ENCODE measurements around the gene GAS2L2.
"Not testable (repeated sequence)": the region's sequence is repeated elsewhere in the genome, so short reads cannot be mapped to it uniquely, and the experiment has no call there.

GAS2L2 gene

DNA sequence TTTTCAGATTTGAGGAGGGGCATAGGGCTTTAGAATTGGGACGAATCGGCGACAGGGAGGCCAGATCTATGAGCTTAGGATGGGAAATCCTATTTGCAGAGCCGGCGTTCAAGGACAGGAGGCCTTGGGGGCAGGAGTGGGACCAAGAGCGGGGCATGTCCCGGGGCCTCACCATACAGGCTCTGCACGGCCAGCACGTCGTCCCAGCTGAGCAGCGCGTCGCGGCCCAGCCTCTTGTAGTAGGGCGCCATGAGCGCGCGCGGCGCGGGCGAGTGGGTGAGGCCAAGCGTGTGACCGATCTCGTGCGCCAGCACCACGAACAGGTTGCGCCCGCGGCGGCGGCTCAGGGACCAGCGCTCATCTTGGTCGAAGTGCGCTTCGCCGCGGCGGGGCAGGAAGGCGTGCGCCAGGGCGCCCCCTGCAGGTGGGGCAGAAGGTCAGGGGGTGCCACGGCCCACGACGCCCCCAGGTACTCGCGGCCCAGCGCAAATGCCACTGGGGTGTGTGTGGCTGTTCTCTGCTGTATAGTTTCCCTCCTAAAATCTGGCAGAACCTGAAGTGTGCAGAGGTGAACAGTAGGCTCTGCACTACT lies 17.0 kb upstream of the GAS2L2 start:
- DNase-seq = no peak

- DNase-seq = no peak
Measured at GRCh38 chr17:35768797-35769196, 15.8 kb upstream of the GAS2L2 start.

GRCh38 chr17:35766903-35767510 lies 14.0 kb upstream of the GAS2L2 start:
- DNase-seq = no peak

DNA sequence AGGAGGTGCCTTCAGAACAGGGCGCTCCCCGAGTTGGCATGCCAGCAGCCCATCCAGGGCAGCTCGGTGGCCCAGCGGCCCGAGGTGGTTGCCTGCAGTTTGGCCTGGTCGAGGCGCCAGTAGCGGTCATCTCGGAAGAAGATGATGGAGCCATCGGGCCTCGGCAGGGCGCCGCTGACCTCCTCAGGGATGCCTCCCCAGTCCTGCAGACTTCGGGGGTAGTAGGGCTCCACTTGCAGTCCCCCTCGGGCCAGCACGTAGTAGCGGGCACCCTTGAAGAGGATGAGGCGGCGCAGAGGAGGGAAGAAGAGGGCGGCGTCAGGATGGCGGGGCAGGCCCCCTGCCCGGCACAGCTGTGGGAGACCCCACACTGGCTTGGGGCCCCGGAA lies 13.4 kb upstream of the GAS2L2 start:
- DNase-seq = no peak

- no peak for DNase-seq
Measured at GRCh38 chr17:35765756-35766488, 12.9 kb upstream of the GAS2L2 start.

- DNase-seq = no peak
Measured at GRCh38 chr17:35765086-35765710, 12.2 kb upstream of the GAS2L2 start.

- DNase-seq = peak; percentile 78
Measured at GRCh38 chr17:35764123-35764991, 11.3 kb upstream of the GAS2L2 start.

- no peak for DNase-seq
Measured at GRCh38 chr17:35763767-35764122, 10.7 kb upstream of the GAS2L2 start.

GRCh38 chr17:35761601-35762000 lies 8.6 kb upstream of the GAS2L2 start:
- DNase-seq = no peak

DNA sequence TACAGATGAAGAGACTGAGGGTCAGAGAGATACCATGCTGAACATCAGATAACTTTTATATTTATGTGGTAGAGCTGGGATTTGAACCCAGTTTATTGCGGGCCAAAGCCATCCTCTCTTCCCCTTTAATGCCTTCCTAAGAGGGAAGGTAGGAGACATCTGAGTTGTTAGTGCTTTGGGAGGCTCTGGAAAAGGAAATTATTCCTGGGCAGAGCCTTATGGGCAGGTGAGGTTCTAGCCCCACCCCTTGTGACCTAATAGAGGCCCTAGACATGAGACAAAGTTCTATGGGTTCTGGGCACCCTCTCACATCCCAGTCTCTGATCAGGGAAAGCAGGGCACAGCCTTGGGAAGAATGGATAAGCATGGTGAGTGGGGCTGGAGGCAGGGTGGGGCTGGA lies 7.5 kb upstream of the GAS2L2 start, which contains the start of gene C17orf50:
TSS of gene C17orf50 (plus strand) at position 301 of the 400 bp plus-strand sequence. CDS start at position 356, 55 bp downstream.
- no peak for DNase-seq

DNA sequence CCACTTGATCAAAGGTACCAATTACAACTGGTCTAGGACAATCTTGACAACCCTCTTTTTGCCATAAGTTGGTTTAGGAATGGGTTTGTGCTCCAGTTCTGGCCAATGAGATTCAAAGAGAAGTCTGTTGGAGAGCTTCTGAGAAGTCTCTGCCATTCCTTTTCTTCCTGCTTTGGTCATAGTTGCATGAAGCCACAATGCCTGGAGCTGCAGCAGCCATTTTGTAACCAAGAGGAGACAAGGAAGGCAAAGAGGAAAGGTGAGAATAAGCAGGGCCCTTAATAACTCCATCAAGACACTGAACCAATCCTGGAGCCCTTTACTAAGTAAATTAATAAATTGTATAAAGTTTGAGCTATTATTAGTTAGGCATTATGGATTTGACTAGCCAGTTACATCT lies 4.2 kb upstream of the GAS2L2 start:
- no peak for DNase-seq

DNA sequence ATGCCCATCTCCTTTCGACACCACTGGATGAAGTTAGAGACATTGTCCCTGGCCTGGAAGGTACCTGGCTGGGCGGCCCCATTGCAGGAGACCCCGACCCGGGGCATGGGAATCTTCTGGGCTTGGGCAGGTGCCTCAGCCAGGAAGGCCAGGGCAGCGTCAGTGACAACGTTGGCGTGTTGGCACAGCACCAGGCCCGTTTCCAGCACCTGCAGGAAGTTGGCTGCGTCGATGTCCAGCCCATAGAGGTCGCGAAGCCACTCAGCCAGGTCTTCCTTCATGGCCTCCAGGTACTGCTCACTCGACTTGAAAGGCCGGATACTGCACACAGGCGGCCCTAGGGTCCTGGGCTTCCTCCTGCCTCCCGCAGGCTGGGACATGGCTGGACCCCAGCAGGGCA lies 568 bp downstream of the GAS2L2 start:
- DNase-seq = no peak

DNA sequence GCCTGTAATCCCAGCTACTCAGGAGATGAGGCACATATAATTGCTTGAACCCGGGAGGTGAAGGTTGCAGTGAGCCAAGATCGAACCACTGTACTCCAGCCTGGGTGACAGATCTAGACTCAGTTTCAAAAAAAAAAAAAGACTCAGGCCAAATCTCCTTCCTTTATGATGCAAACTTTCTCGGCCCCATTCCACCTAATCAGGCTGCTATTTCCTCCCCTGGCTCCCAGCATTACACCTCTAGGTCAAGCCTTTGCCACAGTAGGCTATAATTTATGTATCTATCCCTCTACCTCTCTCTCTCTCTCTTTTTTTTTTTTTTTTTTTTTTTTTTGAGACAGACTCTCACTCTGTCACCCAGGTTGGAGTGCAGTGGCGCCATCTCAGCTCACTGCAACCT lies 1.5 kb downstream of the GAS2L2 start:
- DNase-seq = not testable (repeated sequence)

DNA sequence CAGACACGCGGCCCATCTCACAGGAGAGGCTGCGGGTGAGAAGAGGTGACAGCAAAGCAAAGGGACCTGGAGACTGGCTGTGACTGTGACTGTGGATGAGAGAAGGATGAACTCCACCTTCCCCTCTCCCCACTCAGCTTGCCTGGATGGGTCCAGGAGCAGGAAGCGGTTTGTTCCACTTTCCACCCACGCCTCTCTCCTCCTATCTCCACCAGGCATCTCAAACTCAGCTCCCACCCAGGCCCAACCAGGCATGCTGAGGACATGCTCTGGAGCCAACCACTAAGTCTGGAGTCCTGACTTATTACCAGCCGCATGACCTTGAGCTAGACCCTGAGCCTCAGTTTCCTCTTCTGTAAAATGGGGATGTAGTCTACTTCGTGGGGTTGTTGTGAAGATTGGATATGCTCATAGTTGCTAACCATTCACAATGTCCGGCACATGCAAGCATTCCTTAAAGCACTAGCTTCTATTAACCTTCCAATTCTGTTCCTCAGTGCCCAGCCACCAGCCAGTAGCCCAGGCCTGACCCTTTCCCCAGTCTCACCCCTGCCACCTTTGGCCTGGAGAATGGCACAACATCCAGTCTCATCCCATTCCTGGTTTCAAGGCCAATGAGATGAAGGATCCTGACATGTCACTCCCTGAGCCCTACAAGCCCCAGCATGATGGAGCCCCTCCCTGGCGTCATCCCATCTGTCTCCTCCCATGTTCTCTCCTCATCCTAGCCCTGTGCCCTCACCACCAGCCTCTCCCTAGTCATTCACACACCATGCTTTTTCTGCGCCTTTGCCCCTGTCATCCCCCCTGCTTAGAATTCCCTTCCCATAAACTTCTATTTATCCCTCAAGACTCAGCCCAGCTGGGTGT lies 2.3 kb downstream of the GAS2L2 start:
- no peak for DNase-seq

GRCh38 chr17:35749560-35750412 lies 3.3 kb downstream of the GAS2L2 start:
- no peak for DNase-seq

- DNase-seq = no peak
Measured at GRCh38 chr17:35748979-35749378, 4.1 kb downstream of the GAS2L2 start.

DNA sequence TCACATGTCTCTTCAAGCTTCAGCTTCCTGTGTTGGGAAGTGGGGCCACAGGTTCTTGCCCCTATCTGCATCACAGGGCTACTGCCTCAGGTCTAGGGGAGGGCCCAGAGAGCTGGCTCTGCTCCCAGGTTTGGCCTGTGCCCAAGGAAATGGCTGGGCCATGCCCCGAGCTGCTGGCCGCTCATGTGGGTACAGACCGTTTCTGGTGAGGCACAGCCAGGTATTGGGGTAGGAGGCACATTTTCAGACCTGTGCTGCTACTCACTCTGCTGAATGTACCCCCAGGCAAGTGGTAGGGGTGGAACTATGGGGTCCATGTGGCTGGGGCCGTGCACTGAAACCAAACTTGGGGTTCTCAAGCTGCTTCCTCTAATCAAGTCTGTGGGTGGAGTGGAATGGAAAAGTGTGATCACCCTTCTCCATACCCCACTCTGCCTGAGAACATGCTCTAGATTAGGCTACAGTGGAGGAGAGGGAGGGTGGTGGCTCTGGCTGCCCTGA lies 4.6 kb downstream of the GAS2L2 start:
- no peak for DNase-seq

DNA sequence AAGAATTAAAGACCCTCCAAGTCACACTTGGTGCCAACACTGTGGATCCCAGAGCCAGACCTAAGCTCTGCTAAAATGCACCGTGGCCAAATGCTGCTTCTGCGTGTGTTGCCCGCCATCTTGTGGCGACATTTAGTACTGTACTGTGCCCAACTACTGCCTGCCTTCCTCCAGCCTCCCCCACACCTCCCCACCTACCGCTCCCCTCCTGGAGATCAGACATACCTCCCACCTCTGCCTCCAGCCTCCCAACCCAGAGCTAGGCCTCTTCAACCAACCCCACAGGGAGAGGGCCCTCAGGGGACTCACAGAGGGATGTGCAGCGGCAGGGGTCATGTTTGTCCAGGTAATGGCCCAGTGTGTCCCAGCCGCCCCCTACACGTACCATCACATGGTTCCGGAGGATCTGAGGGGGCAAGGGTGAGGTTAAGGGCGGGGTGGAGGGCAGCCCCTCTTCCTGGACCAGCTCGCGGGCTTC lies 5.5 kb downstream of the GAS2L2 start:
- peak; percentile 23 for DNase-seq

DNA sequence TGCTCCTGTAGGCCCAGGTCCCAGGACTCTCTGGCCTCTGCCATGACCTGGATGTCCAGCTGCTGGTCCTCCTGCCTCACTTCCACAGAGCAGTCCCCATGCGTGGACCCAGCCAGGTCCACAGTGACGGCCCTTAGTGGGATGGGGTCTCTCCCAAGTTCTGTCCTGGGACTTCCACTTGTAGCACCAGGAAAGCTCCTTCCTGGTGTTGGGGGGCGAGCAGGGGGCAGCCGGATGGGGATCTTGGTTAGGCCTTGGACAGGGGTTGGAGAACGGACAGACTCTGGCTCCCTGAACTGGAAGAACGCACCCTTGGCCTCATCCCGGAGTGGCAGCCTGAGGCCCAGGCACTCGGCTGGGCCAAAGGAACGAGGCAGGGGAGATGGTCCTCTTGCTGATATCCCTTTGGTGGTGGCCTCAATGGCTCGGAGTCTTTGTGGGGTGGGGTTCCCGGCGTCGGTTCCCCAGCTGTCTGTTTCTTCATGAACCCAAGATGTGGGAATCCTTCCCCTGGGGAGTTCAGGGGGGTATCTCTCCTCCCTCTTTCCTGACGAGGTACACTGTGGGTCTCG lies 7.2 kb downstream of the GAS2L2 start:
- DNase-seq = no peak

GRCh38 chr17:35745246-35745645 lies 7.8 kb downstream of the GAS2L2 start:
- no peak for DNase-seq
